GM23338 (cell line): ENCODE measurements around the gene SLC6A18.

Experiments
- CREB1 ChIP-seq: fragments of 250-450 bp; sonication (Bioruptor Pico); IDR thresholded peaks from 2 replicates; pipeline ENCODE4 v1.5.0; 2020; ENCODE audit warnings: low read depth, mild to moderate bottlenecking, moderate library complexity
- CTCF ChIP-seq, 2 experiments: fragments of 200-600 bp in 1 of 2; sonication (generic) in 1 of 2; conservative IDR thresholded peaks; 2 replicates each; pipeline versions ENCODE4 v1.5.1 to v1.6.1; 2016 to 2017; ENCODE audit warnings: antibody characterized with exemption in 2 of 2, low read depth in 2 of 2, mild to moderate bottlenecking in 2 of 2, moderate library complexity in 1 of 2
- EZH2 ChIP-seq: fragments of 200-600 bp; sonication (generic); IDR thresholded peaks from one replicate; pipeline ENCODE4 v1.8.0; 2017; ENCODE audit warnings: antibody characterized with exemption, mild to moderate bottlenecking, low read depth; ENCODE audit not compliant: unreplicated experiment
- EZH2phosphoT487 ChIP-seq: fragments of 200-600 bp; sonication (generic); IDR thresholded peaks from one replicate; pipeline ENCODE4 v1.8.1; 2018; ENCODE audit warnings: antibody characterized with exemption; ENCODE audit not compliant: unreplicated experiment
- JUNB ChIP-seq: IDR thresholded peaks from one replicate; pipeline ENCODE4 v1.6.1; 2016; ENCODE audit warnings: antibody characterized with exemption; ENCODE audit not compliant: unreplicated experiment
- NANOG ChIP-seq: IDR thresholded peaks from 2 replicates; pipeline ENCODE4 v1.6.1; 2016; ENCODE audit warnings: antibody characterized with exemption, borderline replicate concordance
- POLR2AphosphoS5 ChIP-seq: IDR thresholded peaks from 2 replicates; pipeline ENCODE4 v1.6.1; 2016; ENCODE audit warnings: antibody characterized with exemption, low read depth
- REST ChIP-seq: IDR thresholded peaks from one replicate; pipeline ENCODE4 v1.6.1; 2018; ENCODE audit warnings: antibody characterized with exemption; ENCODE audit not compliant: unreplicated experiment
- STAT1 ChIP-seq: IDR thresholded peaks from one replicate; pipeline ENCODE4 v1.6.1; 2016; ENCODE audit warnings: antibody characterized with exemption; ENCODE audit not compliant: unreplicated experiment
- ZNF114 ChIP-seq: fragments of 250-450 bp; sonication (Bioruptor Pico); IDR thresholded peaks from 2 replicates; pipeline ENCODE4 v1.5.0; 2020; ENCODE audit warnings: mild to moderate bottlenecking, moderate library complexity
- ZNF331 ChIP-seq: fragments of 250-450 bp; sonication (Bioruptor Pico); IDR thresholded peaks from 2 replicates; pipeline ENCODE4 v1.5.0; 2020; ENCODE audit warnings: low read depth, mild to moderate bottlenecking, moderate library complexity
- TF ChIP-seq, protein P1 (sequence below): fragments of 250-450 bp; sonication (Bioruptor Pico); IDR thresholded peaks from 2 replicates; pipeline ENCODE4 v1.5.0; 2020; ENCODE audit warnings: mild to moderate bottlenecking, moderate library complexity

GRCh38 chr5:1196562-1196961 lies 28.6 kb upstream of the SLC6A18 start:
- TF ChIP-seq CTCF (conservative IDR thresholded peaks at IDR 0.05; ENCODE audit: low read depth in 2 of 2) (no peak), EZH2phosphoT487 (no peak), REST (no peak), ZNF331 (no peak), POLR2AphosphoS5 (no peak), EZH2 (no peak), JUNB (no peak), ZNF114 (CRISPR knock-in tag) (no peak), CREB1 (CRISPR knock-in tag) (no peak), STAT1 (no peak), NANOG (no peak)
- TF ChIP-seq, protein P1, sequence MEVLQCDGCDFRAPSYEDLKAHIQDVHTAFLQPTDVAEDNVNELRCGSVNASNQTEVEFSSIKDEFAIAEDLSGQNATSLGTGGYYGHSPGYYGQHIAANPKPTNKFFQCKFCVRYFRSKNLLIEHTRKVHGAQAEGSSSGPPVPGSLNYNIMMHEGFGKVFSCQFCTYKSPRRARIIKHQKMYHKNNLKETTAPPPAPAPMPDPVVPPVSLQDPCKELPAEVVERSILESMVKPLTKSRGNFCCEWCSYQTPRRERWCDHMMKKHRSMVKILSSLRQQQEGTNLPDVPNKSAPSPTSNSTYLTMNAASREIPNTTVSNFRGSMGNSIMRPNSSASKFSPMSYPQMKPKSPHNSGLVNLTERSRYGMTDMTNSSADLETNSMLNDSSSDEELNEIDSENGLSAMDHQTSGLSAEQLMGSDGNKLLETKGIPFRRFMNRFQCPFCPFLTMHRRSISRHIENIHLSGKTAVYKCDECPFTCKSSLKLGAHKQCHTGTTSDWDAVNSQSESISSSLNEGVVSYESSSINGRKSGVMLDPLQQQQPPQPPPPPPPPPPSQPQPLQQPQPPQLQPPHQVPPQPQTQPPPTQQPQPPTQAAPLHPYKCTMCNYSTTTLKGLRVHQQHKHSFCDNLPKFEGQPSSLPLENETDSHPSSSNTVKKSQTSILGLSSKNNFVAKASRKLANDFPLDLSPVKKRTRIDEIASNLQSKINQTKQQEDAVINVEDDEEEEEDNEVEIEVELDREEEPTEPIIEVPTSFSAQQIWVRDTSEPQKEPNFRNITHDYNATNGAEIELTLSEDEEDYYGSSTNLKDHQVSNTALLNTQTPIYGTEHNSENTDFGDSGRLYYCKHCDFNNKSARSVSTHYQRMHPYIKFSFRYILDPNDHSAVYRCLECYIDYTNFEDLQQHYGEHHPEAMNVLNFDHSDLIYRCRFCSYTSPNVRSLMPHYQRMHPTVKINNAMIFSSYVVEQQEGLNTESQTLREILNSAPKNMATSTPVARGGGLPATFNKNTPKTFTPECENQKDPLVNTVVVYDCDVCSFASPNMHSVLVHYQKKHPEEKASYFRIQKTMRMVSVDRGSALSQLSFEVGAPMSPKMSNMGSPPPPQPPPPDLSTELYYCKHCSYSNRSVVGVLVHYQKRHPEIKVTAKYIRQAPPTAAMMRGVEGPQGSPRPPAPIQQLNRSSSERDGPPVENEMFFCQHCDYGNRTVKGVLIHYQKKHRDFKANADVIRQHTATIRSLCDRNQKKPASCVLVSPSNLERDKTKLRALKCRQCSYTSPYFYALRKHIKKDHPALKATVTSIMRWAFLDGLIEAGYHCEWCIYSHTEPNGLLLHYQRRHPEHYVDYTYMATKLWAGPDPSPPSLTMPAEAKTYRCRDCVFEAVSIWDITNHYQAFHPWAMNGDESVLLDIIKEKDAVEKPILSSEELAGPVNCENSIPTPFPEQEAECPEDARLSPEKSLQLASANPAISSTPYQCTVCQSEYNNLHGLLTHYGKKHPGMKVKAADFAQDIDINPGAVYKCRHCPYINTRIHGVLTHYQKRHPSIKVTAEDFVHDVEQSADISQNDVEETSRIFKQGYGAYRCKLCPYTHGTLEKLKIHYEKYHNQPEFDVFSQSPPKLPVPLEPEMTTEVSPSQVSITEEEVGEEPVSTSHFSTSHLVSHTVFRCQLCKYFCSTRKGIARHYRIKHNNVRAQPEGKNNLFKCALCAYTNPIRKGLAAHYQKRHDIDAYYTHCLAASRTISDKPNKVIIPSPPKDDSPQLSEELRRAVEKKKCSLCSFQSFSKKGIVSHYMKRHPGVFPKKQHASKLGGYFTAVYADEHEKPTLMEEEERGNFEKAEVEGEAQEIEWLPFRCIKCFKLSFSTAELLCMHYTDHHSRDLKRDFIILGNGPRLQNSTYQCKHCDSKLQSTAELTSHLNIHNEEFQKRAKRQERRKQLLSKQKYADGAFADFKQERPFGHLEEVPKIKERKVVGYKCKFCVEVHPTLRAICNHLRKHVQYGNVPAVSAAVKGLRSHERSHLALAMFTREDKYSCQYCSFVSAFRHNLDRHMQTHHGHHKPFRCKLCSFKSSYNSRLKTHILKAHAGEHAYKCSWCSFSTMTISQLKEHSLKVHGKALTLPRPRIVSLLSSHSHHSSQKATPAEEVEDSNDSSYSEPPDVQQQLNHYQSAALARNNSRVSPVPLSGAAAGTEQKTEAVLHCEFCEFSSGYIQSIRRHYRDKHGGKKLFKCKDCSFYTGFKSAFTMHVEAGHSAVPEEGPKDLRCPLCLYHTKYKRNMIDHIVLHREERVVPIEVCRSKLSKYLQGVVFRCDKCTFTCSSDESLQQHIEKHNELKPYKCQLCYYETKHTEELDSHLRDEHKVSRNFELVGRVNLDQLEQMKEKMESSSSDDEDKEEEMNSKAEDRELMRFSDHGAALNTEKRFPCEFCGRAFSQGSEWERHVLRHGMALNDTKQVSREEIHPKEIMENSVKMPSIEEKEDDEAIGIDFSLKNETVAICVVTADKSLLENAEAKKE (CRISPR knock-in tag): no peak
